HEK293 (cell line): ENCODE data around the gene MICAL3.

Source experiments
- ELK4 ChIP-seq: IDR thresholded peaks from 2 replicates; pipeline ENCODE4 v1.6.1; 2011; ENCODE audit warnings: mild to moderate bottlenecking, low read depth, low read length, borderline replicate concordance
- GLIS1 ChIP-seq: fragments of 450-650 bp; formaldehyde crosslinking; IDR thresholded peaks from 2 replicates; pipeline ENCODE4 v1.5.1; 2016; ENCODE audit warnings: missing biosample characterization, missing genetic modification characterization
- KLF10 ChIP-seq: fragments of 450-650 bp; IDR thresholded peaks from 2 replicates; pipeline ENCODE4 v1.5.1; 2018; ENCODE audit warnings: missing biosample characterization, mild to moderate bottlenecking, missing genetic modification characterization
- PBX3 ChIP-seq: sonication (generic); formaldehyde crosslinking; IDR thresholded peaks from 2 replicates; pipeline ENCODE4 v1.8.1; 2022; ENCODE audit warnings: mild to moderate bottlenecking, moderate library complexity, missing genetic modification reagents
- PRDM6 ChIP-seq: fragments of 450-650 bp; formaldehyde crosslinking; IDR thresholded peaks from 2 replicates; pipeline ENCODE4 v1.5.1; 2017; ENCODE audit warnings: missing biosample characterization, missing genetic modification characterization
- ZBTB20 ChIP-seq: fragments of 450-650 bp; formaldehyde crosslinking; IDR thresholded peaks from 2 replicates; pipeline ENCODE4 v1.5.1; 2016; ENCODE audit warnings: missing biosample characterization, missing genetic modification characterization
- ZEB2 ChIP-seq: fragments of 450-650 bp; formaldehyde crosslinking; IDR thresholded peaks from 2 replicates; pipeline ENCODE4 v1.5.1; 2016; ENCODE audit warnings: missing biosample characterization, missing genetic modification characterization
- ZNF23 ChIP-seq: fragments of 450-650 bp; formaldehyde crosslinking; IDR thresholded peaks from 2 replicates; pipeline ENCODE4 v1.5.1; 2016; ENCODE audit warnings: missing biosample characterization, missing genetic modification characterization, borderline replicate concordance
- ZNF830 ChIP-seq: fragments of 450-650 bp; IDR thresholded peaks from 2 replicates; pipeline ENCODE4 v1.5.0; 2018; ENCODE audit warnings: missing biosample characterization, missing genetic modification characterization, low read depth, mild to moderate bottlenecking, moderate library complexity

- TF ChIP-seq ZBTB20 (tag by site-specific recombination) (no peak), ZNF830 (tag by site-specific recombination) (no peak), PBX3 (CRISPR knock-in tag) (no peak), ZEB2 (tag by site-specific recombination) (no peak), ZNF23 (tag by site-specific recombination) (no peak), KLF10 (no peak), ELK4 (no peak), GLIS1 (tag by site-specific recombination) (peak; percentile 23; the same call in 1 of the 2 replicates), PRDM6 (tag by site-specific recombination) (no peak)
These were observed 254.7 kb downstream of the MICAL3 start for GRCh38 chr22:17769716-17770082.
